SK-MEL-5 (cell line): ENCODE measurements around the gene DUXA. TPM values are rescaled to one million over a fixed set of nuclear protein-coding genes. Genes with fewer than 3 reads are reported as not detected.
"Not testable (repeated sequence)": the region's sequence is repeated elsewhere in the genome, so short reads cannot be mapped to it uniquely, and the experiment has no call there.

Experiments used
- DNase-seq: peaks from one replicate; pipeline ENCODE4 v3.0.0-alpha.2; 2016; ENCODE audit warnings: low read depth, low spot score
- in situ Hi-C: cut with HindIII; loops from 2 replicates; pipeline ENCODE4 v1.10.0; 2016; ENCODE audit warnings: low sequenced_read_pairs, high pct_unique_total_duplicates, low pct_unique_long_range_greater_than_20kb
- polyA plus RNA-seq, 2 experiments: library from polyadenylated mRNA; depleted of rRNA; stranded (reverse); fragments of >200 nt; gene quantifications; 2 replicates each; pipeline ENCODE4 v1.2.3, GENCODE V29; 2015
- total RNA-seq: library from RNA; depleted of rRNA; stranded (reverse); fragments of >200 nt; shearing (Covaris generic); gene quantifications from 2 replicates; pipeline ENCODE4 v1.2.3, GENCODE V29; 2014; rRNA removed

The DUXA gene
- total RNA-seq, result not detected in 2 replicates
- not detected in 2 replicates for polyA plus RNA-seq (2015; cell fraction: cytosol; rRNA removed)
- polyA plus RNA-seq (2015; cell fraction: nucleus; rRNA removed), result not detected in 2 replicates

DNA sequence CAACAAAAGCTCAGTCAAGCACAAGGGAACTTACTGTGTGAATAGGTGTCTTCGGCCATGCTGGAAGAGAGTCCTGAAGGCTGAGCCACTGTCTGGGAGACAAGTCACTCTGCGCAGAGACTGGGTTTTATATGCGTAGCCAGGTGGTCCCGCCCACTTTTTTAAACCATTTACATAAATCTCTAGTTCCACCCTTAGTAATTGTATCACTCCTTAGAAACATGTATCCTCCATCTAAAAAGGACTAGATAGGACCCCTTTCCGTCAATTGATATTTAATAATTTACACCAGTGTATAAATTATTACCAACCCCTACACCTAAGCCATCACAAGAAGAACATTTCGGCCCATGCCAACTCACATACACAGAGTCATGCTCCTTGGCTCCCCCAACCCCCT is at the start of gene DUXA:
DUXA (minus strand) TSS at position 101 of the 400 bp plus-strand sequence; CDS start at position 59, 42 bp downstream.
- in situ Hi-C loops, result no loop called here
- no peak for DNase-seq

- in situ Hi-C loops, result no loop called here
- no peak for DNase-seq
These were observed 44.8 kb upstream of the DUXA start for GRCh38 chr19:57212109-57212508.

DNA sequence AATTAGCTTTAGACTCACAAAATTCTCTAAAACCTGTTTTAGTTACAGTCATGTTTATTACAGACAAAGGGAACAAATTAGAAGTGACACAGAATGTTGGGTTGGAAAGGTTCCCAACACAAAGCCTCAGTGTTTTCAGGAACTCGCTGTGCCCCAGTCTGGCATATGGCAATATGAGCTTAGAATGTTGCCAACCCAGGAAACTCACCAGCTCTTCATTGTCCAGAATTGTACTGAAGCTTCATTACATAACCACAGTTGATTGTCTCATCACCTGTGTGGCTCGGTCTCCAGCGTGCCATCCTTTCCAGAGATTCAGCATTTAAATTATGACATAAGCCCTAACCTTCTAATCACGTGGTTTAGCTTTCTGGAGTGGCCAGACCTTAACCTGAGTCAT is 43.1 kb upstream of the DUXA start:
- in situ Hi-C loops, result no loop called here
- DNase-seq, result no peak

GRCh38 chr19:57202160-57202559 is 34.9 kb upstream of the DUXA start:
- in situ Hi-C loops, result no loop called here
- DNase-seq, result no peak

GRCh38 chr19:57197874-57198273 is 30.6 kb upstream of the DUXA start:
- DNase-seq, in situ Hi-C loops: not testable (repeated sequence)

GRCh38 chr19:57192993-57193392 is 25.7 kb upstream of the DUXA start:
- in situ Hi-C loops, result no loop called here
- no peak for DNase-seq

GRCh38 chr19:57192077-57192420 is 24.8 kb upstream of the DUXA start:
- in situ Hi-C loops, result no loop called here
- no peak for DNase-seq

DNA sequence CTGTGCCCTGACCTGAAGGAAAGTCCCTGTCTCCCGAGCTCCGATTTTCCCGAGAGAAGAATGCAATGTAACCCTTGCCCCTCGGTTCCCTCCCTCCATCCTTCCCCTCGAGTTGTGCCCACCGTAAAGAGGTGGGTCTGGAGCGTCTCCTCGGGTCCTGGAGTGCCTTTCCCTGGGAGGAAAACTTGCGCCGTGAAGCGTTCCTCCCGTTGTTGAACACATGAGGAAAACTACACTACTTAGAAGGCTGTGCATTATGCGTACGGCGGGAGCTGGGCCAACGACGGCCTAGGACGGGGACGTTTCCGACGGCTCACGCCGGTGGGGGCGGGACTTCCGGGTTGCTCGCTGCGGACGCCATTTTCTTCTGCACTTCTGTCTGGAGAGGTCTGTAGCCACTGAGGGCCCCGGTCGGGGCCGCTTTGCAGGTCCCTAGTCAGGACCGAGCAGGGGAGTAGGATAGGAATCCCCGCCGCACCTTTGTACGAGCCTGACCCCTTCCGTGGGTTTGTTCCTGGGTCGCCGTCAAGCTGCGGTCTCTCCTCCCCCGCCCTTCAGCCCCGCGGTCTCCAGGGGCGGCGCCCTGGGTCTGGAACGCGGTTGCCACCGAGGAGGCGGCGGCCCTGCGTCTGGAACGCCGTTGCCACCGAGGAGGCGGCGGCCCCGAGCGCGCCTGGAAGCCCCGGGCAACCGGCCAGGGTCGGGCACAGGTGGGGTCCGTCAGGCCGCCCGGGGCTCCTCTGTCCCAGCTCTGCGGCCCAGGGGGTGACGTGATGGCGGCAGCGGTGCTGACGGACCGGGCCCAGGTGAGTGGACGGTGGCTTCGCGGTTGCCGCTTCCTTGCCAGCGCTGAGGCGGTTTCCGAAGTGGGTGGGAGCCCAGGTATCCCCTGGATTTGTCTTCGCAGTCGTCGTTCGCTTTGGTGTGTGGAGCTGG is 24.1 kb upstream of the DUXA start, which contains the start of gene ZNF264:
ZNF264 (plus strand) TSS at position 360 of the 936 bp plus-strand sequence; CDS start at position 774, 414 bp downstream.
- peak; percentile 79 for DNase-seq
- in situ Hi-C loops, result no loop called here

- no peak for DNase-seq
- in situ Hi-C loops, result no loop called here
These were observed 23.0 kb upstream of the DUXA start for GRCh38 chr19:57190301-57190700.

DNA sequence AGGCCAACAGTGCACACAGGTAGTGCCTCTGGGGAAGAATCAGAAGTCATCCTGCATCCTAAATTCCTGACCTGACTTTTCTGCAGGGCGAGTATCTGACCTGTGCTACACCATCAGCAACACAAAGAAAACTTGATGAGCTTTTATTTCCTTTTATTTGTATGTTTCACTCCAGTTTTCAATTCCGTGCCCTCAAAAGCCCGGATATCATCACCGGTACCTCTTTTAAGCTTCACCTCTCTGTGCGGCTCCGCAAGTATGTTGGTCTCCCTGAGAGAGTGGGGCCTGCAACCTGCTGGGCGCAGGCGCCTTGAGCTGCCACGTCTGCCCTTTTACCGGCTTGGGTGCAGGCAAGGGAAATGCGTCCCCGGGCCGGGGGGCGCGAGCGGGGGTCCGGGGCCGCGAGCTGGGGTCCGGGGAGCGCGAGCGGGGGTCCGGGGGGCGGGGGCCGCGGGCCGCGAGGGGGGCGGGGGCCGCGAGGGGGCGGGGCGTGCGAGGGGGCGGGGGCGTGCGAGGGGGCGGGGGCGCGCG is 4.3 kb upstream of the DUXA start:
- in situ Hi-C loops, result no loop called here
- DNase-seq, result no peak

GRCh38 chr19:57165846-57166245 is 1.4 kb downstream of the DUXA start:
- in situ Hi-C loops, result no loop called here
- DNase-seq, result no peak

- DNase-seq, result no peak
- in situ Hi-C loops, result no loop called here
These were observed 5.2 kb downstream of the DUXA start for GRCh38 chr19:57161985-57162539.

- no peak for DNase-seq
- in situ Hi-C loops, result no loop called here
These were observed 14.4 kb downstream of the DUXA start for GRCh38 chr19:57152921-57153320.

DNA sequence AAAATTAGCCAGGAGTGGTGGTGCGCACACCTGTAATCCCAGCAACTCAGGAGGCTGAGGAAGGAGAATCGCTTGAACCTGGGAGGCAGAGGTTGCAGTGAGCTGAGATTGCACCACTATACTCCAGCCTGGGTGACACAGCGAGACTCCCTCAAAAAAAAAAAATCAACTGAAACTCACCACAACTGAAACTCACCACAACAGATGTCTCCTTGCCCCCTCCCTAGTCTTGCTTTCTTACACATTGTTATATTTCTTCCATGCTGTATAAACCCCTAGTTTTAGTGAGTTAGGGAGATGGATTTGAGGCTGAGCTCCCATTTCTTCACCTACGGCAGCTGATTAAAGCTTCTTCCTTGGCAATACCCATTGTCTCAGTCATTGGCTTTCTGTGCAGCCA is 25.6 kb downstream of the DUXA start:
- no peak for DNase-seq
- in situ Hi-C loops, result no loop called here

DNA sequence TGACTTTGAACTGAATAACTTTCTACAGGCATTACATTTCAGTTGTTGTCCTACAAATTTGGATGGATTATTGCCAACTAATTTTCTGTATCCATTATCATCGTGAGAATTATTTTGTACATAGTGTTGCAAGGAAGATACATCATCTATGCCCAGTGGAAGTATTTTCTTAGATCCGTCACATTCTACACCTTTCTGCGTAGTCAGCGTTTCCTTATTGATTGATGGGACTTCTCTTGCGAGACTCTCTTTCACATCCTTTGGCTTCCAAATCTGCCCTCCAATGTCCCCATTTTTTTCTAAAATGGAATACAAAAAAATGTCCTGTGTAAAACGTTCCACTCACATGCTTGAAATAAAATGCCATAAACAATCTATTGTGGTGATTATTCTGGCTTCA is 31.5 kb downstream of the DUXA start:
- no peak for DNase-seq
- in situ Hi-C loops, result no loop called here

DNA sequence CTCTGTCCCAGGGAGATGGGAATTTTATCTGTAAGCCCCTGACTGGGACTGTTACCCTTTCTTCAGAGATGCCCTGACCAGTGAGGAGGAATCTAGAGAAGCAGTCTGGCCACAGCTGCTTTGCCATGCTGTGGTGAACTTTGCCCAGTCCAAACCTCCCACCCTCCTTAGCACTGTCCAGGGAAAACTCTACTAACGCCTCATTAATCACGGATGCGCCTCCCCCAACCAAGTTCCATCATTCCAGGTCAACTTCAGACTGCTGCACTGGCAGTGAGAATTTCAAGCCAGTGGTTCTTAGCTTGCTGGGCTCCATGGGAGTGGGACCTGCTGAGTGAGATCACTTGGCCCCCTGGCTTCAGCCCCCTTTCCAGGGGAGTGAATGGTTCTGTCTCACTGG is 39.9 kb downstream of the DUXA start:
- in situ Hi-C loops, DNase-seq: not testable (repeated sequence)

GRCh38 chr19:57123882-57124281 is 43.4 kb downstream of the DUXA start:
- in situ Hi-C loops, result no loop called here
- DNase-seq, result no peak

DNA sequence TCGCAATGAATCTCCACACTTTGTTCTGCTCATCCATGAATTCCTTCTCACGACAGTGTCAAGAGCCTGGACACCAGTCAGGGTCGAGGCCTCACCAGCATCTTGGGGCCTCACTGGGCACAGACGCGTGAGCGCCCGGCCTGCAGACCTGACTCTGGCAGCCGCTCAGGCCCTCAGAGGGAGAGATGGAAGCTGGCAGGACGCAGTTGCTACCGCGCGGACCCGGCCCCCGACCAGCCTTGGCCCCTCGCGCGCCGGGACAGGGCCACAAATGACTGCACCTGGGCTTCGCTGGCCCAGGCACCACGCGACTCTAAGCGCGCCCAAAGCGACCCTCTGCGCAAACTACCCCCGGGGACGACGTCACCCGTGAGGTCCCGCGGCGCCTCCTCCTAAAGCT is 48.4 kb downstream of the DUXA start:
- no peak for DNase-seq
- in situ Hi-C loops, result no loop called here
